ENCODE data around the gene CCT8L2. TPM values are rescaled to one million over a fixed set of nuclear protein-coding genes. Genes with fewer than 3 reads are reported as not detected.
"Not testable (repeated sequence)": the region's sequence is repeated elsewhere in the genome, so short reads cannot be mapped to it uniquely, and the experiment has no call there.

The CCT8L2 gene, protein sequence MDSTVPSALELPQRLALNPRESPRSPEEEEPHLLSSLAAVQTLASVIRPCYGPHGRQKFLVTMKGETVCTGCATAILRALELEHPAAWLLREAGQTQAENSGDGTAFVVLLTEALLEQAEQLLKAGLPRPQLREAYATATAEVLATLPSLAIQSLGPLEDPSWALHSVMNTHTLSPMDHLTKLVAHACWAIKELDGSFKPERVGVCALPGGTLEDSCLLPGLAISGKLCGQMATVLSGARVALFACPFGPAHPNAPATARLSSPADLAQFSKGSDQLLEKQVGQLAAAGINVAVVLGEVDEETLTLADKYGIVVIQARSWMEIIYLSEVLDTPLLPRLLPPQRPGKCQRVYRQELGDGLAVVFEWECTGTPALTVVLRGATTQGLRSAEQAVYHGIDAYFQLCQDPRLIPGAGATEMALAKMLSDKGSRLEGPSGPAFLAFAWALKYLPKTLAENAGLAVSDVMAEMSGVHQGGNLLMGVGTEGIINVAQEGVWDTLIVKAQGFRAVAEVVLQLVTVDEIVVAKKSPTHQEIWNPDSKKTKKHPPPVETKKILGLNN
- not detected in 2 replicates for total RNA-seq (2014; rRNA removed; shearing (Covaris generic); ENCODE audit: low replicate concordance)

GRCh38 chr22:16592710-16593109, at the start of gene CCT8L2:
Gene CCT8L2, minus strand, starts transcription at chr22:16592810. Its CDS starts 260 bp downstream, at chr22:16592550.
- not testable (repeated sequence) for H2AFZ ChIP-seq (ENCODE audit: low read length); H3K9ac ChIP-seq (ENCODE audit: low read length); H3K4me1 ChIP-seq (ENCODE audit: low read length); H3K36me3 ChIP-seq (ENCODE audit: insufficient read depth, low read length); H3K27me3 ChIP-seq (ENCODE audit: low read length); H3K4me2 ChIP-seq (ENCODE audit: low read depth, low read length, poor library complexity, severe bottlenecking); H3K79me2 ChIP-seq (ENCODE audit: low read length); H3K4me3 ChIP-seq (ENCODE audit: low read length); H3K27ac ChIP-seq (ENCODE audit: low read length); H3K9me2 ChIP-seq (replicated peaks; ENCODE audit: insufficient read depth, low read length); H4K20me1 ChIP-seq (ENCODE audit: insufficient read depth, low read depth, low read length); DNase-seq; H3K9me3 ChIP-seq (ENCODE audit: low read length)

- H3K36me3 ChIP-seq (ENCODE audit: insufficient read depth, low read length); H4K20me1 ChIP-seq (ENCODE audit: insufficient read depth, low read depth, low read length); H3K27ac ChIP-seq (ENCODE audit: low read length); DNase-seq; H2AFZ ChIP-seq (ENCODE audit: low read length); H3K27me3 ChIP-seq (ENCODE audit: low read length); H3K4me1 ChIP-seq (ENCODE audit: low read length); H3K4me3 ChIP-seq (ENCODE audit: low read length); H3K79me2 ChIP-seq (ENCODE audit: low read length); H3K9me3 ChIP-seq (ENCODE audit: low read length); H3K9ac ChIP-seq (ENCODE audit: low read length); H3K9me2 ChIP-seq (replicated peaks; ENCODE audit: insufficient read depth, low read length); H3K4me2 ChIP-seq (ENCODE audit: low read depth, low read length, poor library complexity, severe bottlenecking): not testable (repeated sequence)
Measured at GRCh38 chr22:16635442-16635841, 42.8 kb upstream of the CCT8L2 start.

GRCh38 chr22:16634092-16634491, 41.5 kb upstream of the CCT8L2 start:
- not testable (repeated sequence) for H3K4me2 ChIP-seq (ENCODE audit: low read depth, low read length, poor library complexity, severe bottlenecking); H4K20me1 ChIP-seq (ENCODE audit: insufficient read depth, low read depth, low read length); H3K36me3 ChIP-seq (ENCODE audit: insufficient read depth, low read length); H3K4me3 ChIP-seq (ENCODE audit: low read length); H3K79me2 ChIP-seq (ENCODE audit: low read length); H3K9me3 ChIP-seq (ENCODE audit: low read length); H3K27me3 ChIP-seq (ENCODE audit: low read length); H3K4me1 ChIP-seq (ENCODE audit: low read length); H3K27ac ChIP-seq (ENCODE audit: low read length); H3K9me2 ChIP-seq (replicated peaks; ENCODE audit: insufficient read depth, low read length); DNase-seq; H3K9ac ChIP-seq (ENCODE audit: low read length); H2AFZ ChIP-seq (ENCODE audit: low read length)

DNA sequence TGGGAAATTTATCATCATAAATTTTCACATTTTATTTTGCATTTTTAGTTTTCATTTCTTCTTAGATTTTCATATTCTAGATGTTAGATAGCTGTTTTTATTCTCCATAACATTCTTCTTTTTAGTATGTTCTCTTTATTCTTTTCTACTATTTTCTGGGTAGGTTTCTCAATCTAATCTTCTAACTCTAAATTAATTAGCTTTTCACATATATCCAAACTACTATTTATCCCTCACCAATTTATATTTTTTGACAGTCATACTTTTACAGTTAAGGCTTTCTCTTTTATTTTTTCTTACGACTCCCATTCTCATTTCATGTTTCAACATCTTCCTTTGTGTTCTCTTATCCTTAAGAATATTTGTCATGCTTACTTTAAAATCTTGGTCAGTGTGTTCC, 35.9 kb upstream of the CCT8L2 start:
- not testable (repeated sequence) for H3K9ac ChIP-seq (ENCODE audit: low read length); H3K27ac ChIP-seq (ENCODE audit: low read length); H4K20me1 ChIP-seq (ENCODE audit: insufficient read depth, low read depth, low read length); H3K9me2 ChIP-seq (replicated peaks; ENCODE audit: insufficient read depth, low read length); H3K9me3 ChIP-seq (ENCODE audit: low read length); DNase-seq; H3K36me3 ChIP-seq (ENCODE audit: insufficient read depth, low read length); H3K4me3 ChIP-seq (ENCODE audit: low read length); H2AFZ ChIP-seq (ENCODE audit: low read length); H3K27me3 ChIP-seq (ENCODE audit: low read length); H3K79me2 ChIP-seq (ENCODE audit: low read length); H3K4me1 ChIP-seq (ENCODE audit: low read length); H3K4me2 ChIP-seq (ENCODE audit: low read depth, low read length, poor library complexity, severe bottlenecking)

DNA sequence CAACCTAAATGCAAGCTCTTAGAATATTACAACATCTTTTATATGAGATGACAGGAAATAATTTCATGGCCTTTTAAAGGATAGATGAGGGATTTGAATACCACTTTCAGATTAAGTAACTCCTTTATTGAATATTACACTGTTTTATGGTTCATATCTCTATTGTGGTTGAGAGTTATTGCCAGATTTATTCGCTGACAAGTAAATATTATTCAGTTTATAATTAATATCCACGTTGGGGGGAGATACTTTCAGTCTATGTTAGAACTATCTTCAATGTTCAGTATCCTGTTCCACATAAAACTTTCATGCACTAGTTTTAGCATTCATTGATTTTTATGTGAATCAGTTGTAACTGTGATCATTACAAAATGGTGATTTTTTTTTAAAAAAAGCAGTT, 32.4 kb upstream of the CCT8L2 start:
- H3K9ac ChIP-seq (ENCODE audit: low read length); H3K79me2 ChIP-seq (ENCODE audit: low read length); H3K4me2 ChIP-seq (ENCODE audit: low read depth, low read length, poor library complexity, severe bottlenecking); H3K9me2 ChIP-seq (replicated peaks; ENCODE audit: insufficient read depth, low read length); H3K27ac ChIP-seq (ENCODE audit: low read length); H2AFZ ChIP-seq (ENCODE audit: low read length); H4K20me1 ChIP-seq (ENCODE audit: insufficient read depth, low read depth, low read length); H3K4me3 ChIP-seq (ENCODE audit: low read length); H3K4me1 ChIP-seq (ENCODE audit: low read length); H3K36me3 ChIP-seq (ENCODE audit: insufficient read depth, low read length); H3K27me3 ChIP-seq (ENCODE audit: low read length); H3K9me3 ChIP-seq (ENCODE audit: low read length); DNase-seq: not testable (repeated sequence)

DNA sequence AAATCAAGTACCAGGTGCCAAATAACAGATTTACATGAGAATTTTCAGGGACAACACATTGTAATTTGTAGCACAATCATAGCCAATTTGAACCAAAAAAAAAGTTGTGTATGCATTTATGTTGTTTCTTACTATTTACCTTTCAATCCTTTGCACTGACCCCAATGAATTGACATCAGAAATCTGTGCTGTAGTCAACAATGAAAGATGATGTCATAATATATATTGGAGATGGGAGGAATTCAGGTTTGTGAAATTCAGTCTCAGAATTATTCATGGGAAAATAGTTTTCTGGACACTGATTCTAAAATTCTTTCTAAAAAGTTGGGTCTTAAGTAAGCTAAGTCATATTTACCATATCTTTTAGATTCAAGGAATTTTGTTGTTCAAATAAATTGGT, 31.0 kb upstream of the CCT8L2 start:
- H3K4me3 ChIP-seq (ENCODE audit: low read length); H3K36me3 ChIP-seq (ENCODE audit: insufficient read depth, low read length); H4K20me1 ChIP-seq (ENCODE audit: insufficient read depth, low read depth, low read length); H3K4me1 ChIP-seq (ENCODE audit: low read length); DNase-seq; H3K27ac ChIP-seq (ENCODE audit: low read length); H3K79me2 ChIP-seq (ENCODE audit: low read length); H3K4me2 ChIP-seq (ENCODE audit: low read depth, low read length, poor library complexity, severe bottlenecking); H2AFZ ChIP-seq (ENCODE audit: low read length); H3K27me3 ChIP-seq (ENCODE audit: low read length); H3K9me2 ChIP-seq (replicated peaks; ENCODE audit: insufficient read depth, low read length); H3K9me3 ChIP-seq (ENCODE audit: low read length); H3K9ac ChIP-seq (ENCODE audit: low read length): not testable (repeated sequence)

DNA sequence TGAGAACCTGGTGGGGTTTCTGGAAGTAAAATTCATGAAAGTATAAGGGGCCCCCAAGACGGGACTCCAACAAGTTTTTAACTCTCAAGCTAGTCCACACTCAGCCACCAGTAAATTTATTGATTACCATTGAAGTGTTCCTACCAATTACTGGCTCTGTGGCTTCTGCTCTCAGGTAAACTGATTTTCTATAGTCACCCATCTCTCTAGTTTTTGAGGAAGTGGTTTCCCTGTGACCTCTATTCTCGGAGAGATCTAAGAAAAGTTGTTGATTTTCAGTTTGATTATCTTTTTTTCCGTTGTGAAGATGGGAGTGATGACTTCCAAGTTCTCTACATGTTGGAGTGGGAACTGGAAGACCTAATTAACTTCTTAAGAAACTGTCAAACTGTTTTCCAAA, 24.9 kb upstream of the CCT8L2 start:
- H3K4me1 ChIP-seq (ENCODE audit: low read length); H3K36me3 ChIP-seq (ENCODE audit: insufficient read depth, low read length); DNase-seq; H4K20me1 ChIP-seq (ENCODE audit: insufficient read depth, low read depth, low read length); H3K4me3 ChIP-seq (ENCODE audit: low read length); H3K9ac ChIP-seq (ENCODE audit: low read length); H3K9me3 ChIP-seq (ENCODE audit: low read length); H3K9me2 ChIP-seq (replicated peaks; ENCODE audit: insufficient read depth, low read length); H3K27ac ChIP-seq (ENCODE audit: low read length); H3K4me2 ChIP-seq (ENCODE audit: low read depth, low read length, poor library complexity, severe bottlenecking); H3K27me3 ChIP-seq (ENCODE audit: low read length); H2AFZ ChIP-seq (ENCODE audit: low read length); H3K79me2 ChIP-seq (ENCODE audit: low read length): not testable (repeated sequence)

GRCh38 chr22:16616390-16616938, 23.9 kb upstream of the CCT8L2 start:
- not testable (repeated sequence) for H3K9ac ChIP-seq (ENCODE audit: low read length); DNase-seq; H3K27ac ChIP-seq (ENCODE audit: low read length); H3K9me3 ChIP-seq (ENCODE audit: low read length); H3K4me2 ChIP-seq (ENCODE audit: low read depth, low read length, poor library complexity, severe bottlenecking); H4K20me1 ChIP-seq (ENCODE audit: insufficient read depth, low read depth, low read length); H3K79me2 ChIP-seq (ENCODE audit: low read length); H3K4me1 ChIP-seq (ENCODE audit: low read length); H3K27me3 ChIP-seq (ENCODE audit: low read length); H3K4me3 ChIP-seq (ENCODE audit: low read length); H3K9me2 ChIP-seq (replicated peaks; ENCODE audit: insufficient read depth, low read length); H3K36me3 ChIP-seq (ENCODE audit: insufficient read depth, low read length); H2AFZ ChIP-seq (ENCODE audit: low read length)

Data from Karpas-422 (cell line).